ENCODE results near the gene MAP1S.

MAP1S gene

DNA sequence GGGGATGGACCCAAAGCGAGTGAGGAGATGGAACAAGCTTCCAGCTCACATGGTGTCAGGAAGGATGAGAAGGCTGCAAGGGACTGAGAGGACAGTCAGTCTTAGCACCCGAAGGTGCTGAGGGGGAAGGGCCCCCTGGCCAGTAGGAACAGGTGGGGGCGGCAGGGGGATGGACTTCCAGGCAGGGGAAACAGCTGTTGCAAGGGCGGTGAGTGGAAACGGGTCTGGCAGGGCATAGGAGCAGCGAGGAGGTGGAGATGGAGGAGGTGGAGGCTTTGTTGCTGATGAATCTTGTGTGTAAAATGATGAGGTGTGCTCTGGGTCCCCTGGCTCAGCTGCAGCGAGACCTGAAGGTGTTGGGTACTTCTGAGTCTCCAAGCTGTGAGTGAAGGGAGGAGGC, 1.2 kb downstream of the MAP1S start:
- H3K27me3 ChIP-seq (ENCODE audit: insufficient read depth, poor library complexity, severe bottlenecking), result no peaks in the 10 kb centered on the region
- H3K27ac ChIP-seq (replicated peaks), result peak overlapping the region; percentile 11; the same call in 1 of the 2 replicates
- DNase-seq (ENCODE audit: low read depth in 1 of 2, low spot score in 1 of 2), result no peak
- peak overlapping the region; percentile 98 for H3K4me3 ChIP-seq (replicated peaks; ENCODE audit: insufficient read depth, low read length)
- TF ChIP-seq POLR2AphosphoS5 (IDR thresholded peaks at IDR 0.05; ENCODE audit: low read depth), result no peak
- TF ChIP-seq REST (IDR thresholded peaks at IDR 0.05; ENCODE audit: insufficient replicate concordance, low read depth), result no peak
- no peak for TF ChIP-seq SPI1 (IDR thresholded peaks at IDR 0.05; ENCODE audit: borderline replicate concordance, low read depth)
- TF ChIP-seq GABPA (IDR thresholded peaks at IDR 0.05; ENCODE audit: low read depth), result no peak
- TF ChIP-seq CTCF (IDR thresholded peaks at IDR 0.05; ENCODE audit: insufficient read depth, low read length), result no peak

DNA sequence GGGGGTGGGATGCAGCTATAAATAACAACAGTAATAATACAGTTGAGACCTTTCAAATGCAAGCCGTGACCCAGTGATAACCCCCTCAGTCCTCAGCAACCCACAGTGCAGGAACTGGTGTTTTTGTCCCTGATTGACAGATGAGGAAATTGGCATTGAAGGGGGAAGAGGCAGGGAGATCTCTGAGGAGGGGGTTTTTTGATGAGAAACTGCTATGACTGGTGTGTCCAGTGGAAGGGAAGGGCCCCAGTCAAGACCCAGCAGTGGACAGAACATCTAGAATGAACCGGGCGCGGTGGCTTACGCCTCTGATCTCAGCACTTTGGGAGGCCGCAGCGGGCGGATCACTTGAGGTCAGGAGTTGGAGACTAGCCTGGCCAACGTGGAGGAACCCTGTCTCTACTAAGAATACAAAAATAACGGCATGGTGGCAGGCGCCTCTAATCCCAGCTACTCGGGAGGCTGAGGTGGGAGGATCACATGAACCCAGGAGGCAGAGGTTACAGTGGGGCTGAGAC, 1.9 kb downstream of the MAP1S start:
- H3K27me3 ChIP-seq (ENCODE audit: insufficient read depth, poor library complexity, severe bottlenecking), result no peaks in the 10 kb centered on the region
- DNase-seq (ENCODE audit: low read depth in 1 of 2, low spot score in 1 of 2), result no peak
- H3K4me3 ChIP-seq (replicated peaks; ENCODE audit: insufficient read depth, low read length), result peak overlapping the region; percentile 98
- H3K27ac ChIP-seq (replicated peaks), result peak overlapping the region; percentile 51
- TF ChIP-seq SPI1 (IDR thresholded peaks at IDR 0.05; ENCODE audit: borderline replicate concordance, low read depth) (peak; percentile 23; the same call in 1 of the 2 replicates), CTCF (IDR thresholded peaks at IDR 0.05; ENCODE audit: insufficient read depth, low read length) (no peak)

DNA sequence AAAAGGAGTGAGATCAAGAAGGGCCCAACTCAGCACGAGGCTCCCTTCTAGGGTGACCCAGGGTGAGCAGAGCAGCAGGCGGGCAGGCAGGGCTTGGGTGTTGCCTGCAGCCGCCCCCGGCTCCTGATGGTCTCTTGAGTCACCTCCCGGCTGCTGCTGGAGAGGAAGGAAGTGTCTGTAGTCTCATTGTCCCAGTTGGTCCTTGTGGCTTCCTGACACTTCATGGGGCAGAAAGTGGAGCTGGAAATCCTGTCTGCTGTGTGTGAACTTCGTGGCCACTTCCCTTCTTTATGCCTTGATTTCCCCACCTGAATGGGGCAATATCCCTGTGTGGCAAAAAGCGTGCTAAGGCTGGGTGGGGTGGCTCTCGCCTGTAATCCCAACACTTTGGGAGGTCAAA, 2.5 kb downstream of the MAP1S start:
- Histone ChIP-seq H3K27me3 (ENCODE audit: insufficient read depth, poor library complexity, severe bottlenecking) (no peaks in the 10 kb centered on the region), H3K27ac (replicated peaks) (peak overlapping the region; percentile 51), H3K4me3 (replicated peaks; ENCODE audit: insufficient read depth, low read length) (no peak overlapping the region)
- TF ChIP-seq GABPA (IDR thresholded peaks at IDR 0.05; ENCODE audit: low read depth) (0 out of 2 replicates have a peak, but pooled peaks have one; percentile 34), CTCF (IDR thresholded peaks at IDR 0.05; ENCODE audit: insufficient read depth, low read length) (no peak), POLR2AphosphoS5 (IDR thresholded peaks at IDR 0.05; ENCODE audit: low read depth) (peak; percentile 57), REST (IDR thresholded peaks at IDR 0.05; ENCODE audit: insufficient replicate concordance, low read depth) (no peak), SPI1 (IDR thresholded peaks at IDR 0.05; ENCODE audit: borderline replicate concordance, low read depth) (peak; percentile 90)
- peak; percentile 77 to 91 for DNase-seq (ENCODE audit: low read depth in 1 of 2, low spot score in 1 of 2)

DNA sequence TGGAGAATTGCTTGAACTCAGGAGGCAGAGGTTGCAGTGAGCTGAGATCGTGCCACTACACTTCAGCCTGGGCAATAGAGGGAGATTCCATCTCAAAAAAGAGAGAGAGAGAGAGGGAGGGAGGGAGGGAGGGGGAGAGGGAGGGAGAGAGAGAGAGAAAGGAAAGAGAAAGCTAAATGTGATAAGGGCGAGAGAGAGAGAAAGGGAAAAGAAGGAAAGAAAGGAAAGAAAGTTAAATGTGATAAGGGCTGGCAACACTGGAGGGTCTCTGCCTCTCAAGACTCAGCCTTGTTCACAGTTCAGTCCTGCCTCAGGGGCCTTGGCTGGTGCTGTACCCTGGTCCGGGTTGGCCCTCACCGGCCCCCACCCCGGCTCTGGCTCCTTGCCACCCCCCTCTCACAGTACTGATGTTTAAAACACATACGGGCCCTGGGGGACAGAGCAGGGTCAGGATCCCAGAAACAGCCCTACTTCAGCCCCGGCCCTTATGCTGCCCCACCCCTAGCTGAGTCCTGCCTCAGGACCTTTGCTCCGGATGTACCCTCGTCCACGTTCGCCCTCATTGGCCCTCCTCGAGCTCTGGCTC, 3.5 kb downstream of the MAP1S start:
- TF ChIP-seq GABPA (IDR thresholded peaks at IDR 0.05; ENCODE audit: low read depth) (no peak), SPI1 (IDR thresholded peaks at IDR 0.05; ENCODE audit: borderline replicate concordance, low read depth) (no peak), CTCF (IDR thresholded peaks at IDR 0.05; ENCODE audit: insufficient read depth, low read length) (no peak), REST (IDR thresholded peaks at IDR 0.05; ENCODE audit: insufficient replicate concordance, low read depth) (no peak), POLR2AphosphoS5 (IDR thresholded peaks at IDR 0.05; ENCODE audit: low read depth) (no peak)
- Histone ChIP-seq H3K27me3 (ENCODE audit: insufficient read depth, poor library complexity, severe bottlenecking) (no peaks in the 10 kb centered on the region), H3K4me3 (replicated peaks; ENCODE audit: insufficient read depth, low read length) (no peak overlapping the region), H3K27ac (replicated peaks) (no peak overlapping the region)
- no peak for DNase-seq (ENCODE audit: low read depth in 1 of 2, low spot score in 1 of 2)

Measured in HL-60 (cell line).